ENCODE data around the gene BRAP. TPM values are rescaled to one million over a fixed set of nuclear protein-coding genes. Genes with fewer than 3 reads are reported as not detected.
"Not testable (repeated sequence)": the region's sequence is repeated elsewhere in the genome, so short reads cannot be mapped to it uniquely, and the experiment has no call there.

The BRAP gene
- total RNA-seq, 1 experiment from 2014 or later, result 18.3 TPM

GRCh38 chr12:111685322-111685810 lies 390 bp downstream of the BRAP start:
- no peaks in the 10 kb centered on the region; the same call in 1 of the 2 replicates for H3K27me3 Mint-ChIP-seq (ENCODE audit: low read depth)

GRCh38 chr12:111684485-111685198 lies 1.1 kb downstream of the BRAP start:
- not testable (repeated sequence) for H3K9me3 Mint-ChIP-seq; DNase-seq (ENCODE audit: low spot score); ATAC-seq; H3K27me3 Mint-ChIP-seq (ENCODE audit: low read depth)
- Mint-ChIP-seq H3K4me1 (peaks cover 26% of the 10 kb centered on the region), H3K4me3 (peak overlapping the region; percentile 99), H3K36me3 (peaks cover 24% of the 10 kb centered on the region), H3K27ac (peak overlapping the region; percentile 95)
- CTCF ChIA-PET, result interaction anchor here (0.6 to 3.0 kb wide), 3 partner anchors 9 to 288 kb away, joined by 3 to 13 read pairs (median 6); no protein-coding TSS in a partner anchor
- POLR2A ChIA-PET, result interaction anchor here (1.5 kb wide), 1 partner anchor 45 kb away, joined by 3 read pairs; no protein-coding TSS in a partner anchor

More at GRCh38 chr12:111685322-111685810, 390 bp downstream of the BRAP start:
- peaks cover 24% of the 10 kb centered on the region for H3K36me3 Mint-ChIP-seq
- H3K4me1 Mint-ChIP-seq, result peaks cover 26% of the 10 kb centered on the region
- POLR2A ChIA-PET, result interaction anchor here (0.8 to 1.5 kb wide), 4 partner anchors 24 to 128 kb away, joined by 3 to 4 read pairs (median 4); partner anchors contain the start of gene ALDH2
- CTCF ChIA-PET, result interaction anchor here (0.6 to 3.0 kb wide), 8 partner anchors 8 to 295 kb away, joined by 3 to 13 read pairs (median 4); no protein-coding TSS in a partner anchor
- peak overlapping the region; percentile 95 for H3K27ac Mint-ChIP-seq
- ATAC-seq (peak; percentile 35), DNase-seq (ENCODE audit: low spot score) (no peak)
- H3K9me3 Mint-ChIP-seq, result no peaks in the 10 kb centered on the region
- TF ChIP-seq GABPB1 (CRISPR knock-in tag; IDR thresholded peaks at IDR 0.05), result no peak
- no peak for TF ChIP-seq SMAD4 (CRISPR knock-in tag; IDR thresholded peaks at IDR 0.05)
- TF ChIP-seq CBFB (CRISPR knock-in tag; IDR thresholded peaks at IDR 0.05; ENCODE audit: low read depth), result no peak
- no peak for TF ChIP-seq ESRRA (CRISPR knock-in tag; IDR thresholded peaks at IDR 0.05; ENCODE audit: borderline replicate concordance)
- TF ChIP-seq ZNF219 (CRISPR knock-in tag; IDR thresholded peaks at IDR 0.05; ENCODE audit: borderline replicate concordance), result no peak
- no peak for TF ChIP-seq CREB1 (CRISPR knock-in tag; IDR thresholded peaks at IDR 0.05)
- TF ChIP-seq ELF4 (CRISPR knock-in tag; IDR thresholded peaks at IDR 0.05; ENCODE audit: low read depth), result no peak
- TF ChIP-seq ZBTB43 (CRISPR knock-in tag; IDR thresholded peaks at IDR 0.05), result no peak
- peak overlapping the region; percentile 99 for H3K4me3 Mint-ChIP-seq

- Mint-ChIP-seq H3K4me3 (no peak overlapping the region), H3K36me3 (peaks cover 40% of the 10 kb centered on the region), H3K4me1 (no peaks in the 10 kb centered on the region), H3K27ac (no peak overlapping the region), H3K9me3 (no peaks in the 10 kb centered on the region), H3K27me3 (ENCODE audit: low read depth) (no peaks in the 10 kb centered on the region)
- no peak for DNase-seq (ENCODE audit: low spot score)
- CTCF ChIA-PET, result no interaction called here
- ATAC-seq, result no peak
- POLR2A ChIA-PET, result no interaction called here
- TF ChIP-seq SMAD3 (CRISPR knock-in tag; IDR thresholded peaks at IDR 0.05; ENCODE audit: borderline replicate concordance), result no peak
- TF ChIP-seq ATF3 (CRISPR knock-in tag; conservative IDR thresholded peaks at IDR 0.05), result no peak
- TF ChIP-seq ZBTB21 (CRISPR knock-in tag; IDR thresholded peaks at IDR 0.05; ENCODE audit: borderline replicate concordance), result no peak
- TF ChIP-seq ATF6 (CRISPR knock-in tag; IDR thresholded peaks at IDR 0.05), result no peak
- TF ChIP-seq FOXK1 (CRISPR knock-in tag; IDR thresholded peaks at IDR 0.05), result no peak
- TF ChIP-seq GABPB1 (CRISPR knock-in tag; IDR thresholded peaks at IDR 0.05), result no peak
- TF ChIP-seq MAX (CRISPR knock-in tag; IDR thresholded peaks at IDR 0.05), result no peak
- no peak for TF ChIP-seq E2F1 (CRISPR knock-in tag; IDR thresholded peaks at IDR 0.05)
These were observed 8.6 kb downstream of the BRAP start for GRCh38 chr12:111677186-111677585.

All from WTC11 (cell line).